ENCODE results near the gene ZSCAN10. TPM values are rescaled to one million over a fixed set of nuclear protein-coding genes. Genes with fewer than 3 reads are reported as not detected.

ZSCAN10 gene
- total RNA-seq, 3 donors from 2014 or later (not counting 1 experiment from before 2014, with no cell fraction given), result 0.65 to 0.96 (median 0.77) TPM

DNA sequence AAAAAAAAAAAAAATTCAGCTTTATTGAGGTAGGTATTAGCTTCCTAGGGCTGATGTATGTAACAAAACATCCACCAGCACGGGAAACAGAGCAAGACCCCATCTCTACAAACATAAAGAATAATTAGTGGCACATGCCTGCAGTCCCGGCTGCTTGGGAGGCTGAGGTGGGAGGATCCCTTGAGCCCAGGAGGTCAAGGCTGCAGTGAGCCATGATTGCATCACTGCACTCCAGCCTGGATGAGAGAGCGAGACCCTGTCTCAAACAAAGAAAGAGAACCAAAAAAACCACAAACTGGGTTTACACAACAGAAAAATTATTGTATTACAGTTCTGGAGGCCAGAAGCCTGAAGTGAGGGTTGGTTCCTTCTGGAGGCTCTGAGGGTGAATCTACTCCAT is 56.7 kb downstream of the ZSCAN10 start:
- no peak for DNase-seq
- H3K9me3 ChIP-seq (ENCODE audit: control insufficient read depth, insufficient read depth, low read length), result no peaks in the 10 kb centered on the region
- H3K27ac Mint-ChIP-seq, result no peak overlapping the region
- H3K27me3 Mint-ChIP-seq (ENCODE audit: low read depth in 2 of 2), result peaks cover 22 to 37% of the 10 kb centered on the region in 2 donors
- no peaks in the 10 kb centered on the region for H3K9me3 Mint-ChIP-seq
- WGBS (ENCODE audit: insufficient coverage), result 86% methylated on average over 1 of the region's 3 CpGs
- intact Hi-C loops (cut with micrococcal nuclease), result no loop called here
- H3K4me3 Mint-ChIP-seq, result no peak overlapping the region
- no peak for ATAC-seq
- peaks cover 11 to 18% of the 10 kb centered on the region in 2 donors for H3K4me1 Mint-ChIP-seq
- TF ChIP-seq, protein P1, sequence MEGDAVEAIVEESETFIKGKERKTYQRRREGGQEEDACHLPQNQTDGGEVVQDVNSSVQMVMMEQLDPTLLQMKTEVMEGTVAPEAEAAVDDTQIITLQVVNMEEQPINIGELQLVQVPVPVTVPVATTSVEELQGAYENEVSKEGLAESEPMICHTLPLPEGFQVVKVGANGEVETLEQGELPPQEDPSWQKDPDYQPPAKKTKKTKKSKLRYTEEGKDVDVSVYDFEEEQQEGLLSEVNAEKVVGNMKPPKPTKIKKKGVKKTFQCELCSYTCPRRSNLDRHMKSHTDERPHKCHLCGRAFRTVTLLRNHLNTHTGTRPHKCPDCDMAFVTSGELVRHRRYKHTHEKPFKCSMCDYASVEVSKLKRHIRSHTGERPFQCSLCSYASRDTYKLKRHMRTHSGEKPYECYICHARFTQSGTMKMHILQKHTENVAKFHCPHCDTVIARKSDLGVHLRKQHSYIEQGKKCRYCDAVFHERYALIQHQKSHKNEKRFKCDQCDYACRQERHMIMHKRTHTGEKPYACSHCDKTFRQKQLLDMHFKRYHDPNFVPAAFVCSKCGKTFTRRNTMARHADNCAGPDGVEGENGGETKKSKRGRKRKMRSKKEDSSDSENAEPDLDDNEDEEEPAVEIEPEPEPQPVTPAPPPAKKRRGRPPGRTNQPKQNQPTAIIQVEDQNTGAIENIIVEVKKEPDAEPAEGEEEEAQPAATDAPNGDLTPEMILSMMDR (IDR thresholded peaks at IDR 0.05), result no peak
- H3K27ac ChIP-seq (ENCODE audit: low read length), result no peak overlapping the region
- H3K27me3 ChIP-seq (ENCODE audit: control insufficient read depth, insufficient read depth, low read length), result peaks cover 54% of the 10 kb centered on the region
- H3K4me1 ChIP-seq (ENCODE audit: control insufficient read depth, insufficient read depth, low read length), result peaks cover 28% of the 10 kb centered on the region
- no peaks in the 10 kb centered on the region for H3K36me3 Mint-ChIP-seq
- no peaks in the 10 kb centered on the region for H3K36me3 ChIP-seq (ENCODE audit: control insufficient read depth, insufficient read depth, low read length)
- H3K4me3 ChIP-seq (ENCODE audit: low read length), result no peak overlapping the region

DNA sequence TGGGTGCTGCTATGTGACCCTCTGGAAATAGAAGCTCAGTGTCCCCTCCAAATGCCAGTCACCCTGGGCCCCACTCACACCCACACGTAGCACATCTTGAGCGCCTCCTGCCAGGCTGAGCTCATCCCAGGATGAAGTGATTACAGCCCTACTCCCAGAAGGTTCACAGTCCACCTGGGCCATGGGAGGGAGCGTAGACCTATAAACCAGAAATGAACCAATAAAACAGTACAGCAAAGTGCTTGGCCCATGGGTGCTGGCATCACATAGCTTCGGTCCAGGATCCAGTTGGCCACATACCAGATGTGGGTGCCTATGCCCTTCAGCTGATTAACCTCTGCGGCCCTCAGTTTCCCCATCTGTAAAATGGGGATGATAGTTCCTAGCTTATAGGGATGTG is 60.2 kb downstream of the ZSCAN10 start:
- ATAC-seq, result no peak
- Histone ChIP-seq H3K27ac (ENCODE audit: low read length) (no peak overlapping the region), H3K36me3 (ENCODE audit: control insufficient read depth, insufficient read depth, low read length) (no peaks in the 10 kb centered on the region), H3K27me3 (ENCODE audit: control insufficient read depth, insufficient read depth, low read length) (peaks cover 57% of the 10 kb centered on the region), H3K9me3 (ENCODE audit: control insufficient read depth, insufficient read depth, low read length) (no peaks in the 10 kb centered on the region), H3K4me1 (ENCODE audit: control insufficient read depth, insufficient read depth, low read length) (peaks cover 13% of the 10 kb centered on the region), H3K4me3 (ENCODE audit: low read length) (no peak overlapping the region)
- Mint-ChIP-seq H3K4me1 (peaks cover 0 to 5% of the 10 kb centered on the region in 2 donors), H3K27ac (no peak overlapping the region), H3K9me3 (no peaks in the 10 kb centered on the region), H3K27me3 (ENCODE audit: low read depth in 2 of 2) (peaks cover 25 to 40% of the 10 kb centered on the region in 2 donors), H3K36me3 (no peaks in the 10 kb centered on the region), H3K4me3 (no peak overlapping the region)
- TF ChIP-seq, protein P1 (IDR thresholded peaks at IDR 0.05), result no peak
- no peak for DNase-seq
- 83% methylated on average over 5 of the region's 5 CpGs for WGBS (ENCODE audit: insufficient coverage)
- intact Hi-C loops (cut with micrococcal nuclease), result no loop called here

Other genes with a start within 250 kb of the ZSCAN10 start
- gene PRSS22, start 241.1 kb downstream of the ZSCAN10 start, total RNA-seq, result 1 to 10 TPM; 1.5 to 7.7 (median 3.3) TPM
- 10 to 100 TPM; 12.0 to 12.7 (median 12.6) TPM for gene FLYWCH2, start 216.1 kb downstream of the ZSCAN10 start, total RNA-seq
- gene FLYWCH1, start 187.4 kb downstream of the ZSCAN10 start, total RNA-seq, result 100 to 1,000 TPM in 2 of 3 donors, 10 to 100 TPM in 1; 85.1 to 148 (median 130) TPM
- gene KREMEN2, start 135.0 kb downstream of the ZSCAN10 start, total RNA-seq, result under 1 TPM in 1 of 3 donors, not detected in 2; 0.16 TPM
- 1 to 10 TPM; 2.9 to 4.4 (median 3.5) TPM for gene PAQR4, start 129.9 kb downstream of the ZSCAN10 start, total RNA-seq
- gene PKMYT1, start 118.8 kb downstream of the ZSCAN10 start, total RNA-seq, result 1 to 10 TPM; 2.6 to 5.9 (median 3.5) TPM
- gene CLDN9, start 86.4 kb downstream of the ZSCAN10 start, total RNA-seq, result under 1 TPM in 2 of 3 donors, not detected in 1; 0.34 to 0.35 TPM
- not detected for gene CLDN6, start 81.1 kb downstream of the ZSCAN10 start, total RNA-seq
- gene TNFRSF12A, start 78.9 kb downstream of the ZSCAN10 start, total RNA-seq, result 1 to 10 TPM; 2.4 to 3.7 (median 3.1) TPM
- gene HCFC1R1, start 75.4 kb downstream of the ZSCAN10 start, total RNA-seq, result 10 to 100 TPM; 15.4 to 21.8 (median 16.0) TPM
- gene THOC6, start 75.3 kb downstream of the ZSCAN10 start, total RNA-seq, result 10 to 100 TPM; 17.1 to 21.5 (median 17.2) TPM
- not detected for gene BICDL2, start 62.4 kb downstream of the ZSCAN10 start, total RNA-seq
- 10 to 100 TPM in 1 of 3 donors, 1 to 10 TPM in 2; 2.0 to 62.2 (median 5.6) TPM for gene MMP25, start 52.7 kb downstream of the ZSCAN10 start, total RNA-seq
- 100 to 1,000 TPM; 305 to 562 (median 319) TPM for gene IL32, start 33.7 kb downstream of the ZSCAN10 start, total RNA-seq
- under 1 TPM in 1 of 3 donors, not detected in 2; 0.16 TPM for gene ZNF205, start 13.3 kb upstream of the ZSCAN10 start, total RNA-seq
- 1 to 10 TPM; 4.8 to 6.8 (median 5.1) TPM for gene ZNF213, start 35.7 kb upstream of the ZSCAN10 start, total RNA-seq
- not detected for gene OR1F1, start 88.9 kb upstream of the ZSCAN10 start, total RNA-seq
- gene ZNF200, start 135.9 kb upstream of the ZSCAN10 start, total RNA-seq, result 10 to 100 TPM in 1 of 3 donors, 1 to 10 TPM in 2; 5.3 to 10.9 (median 5.6) TPM
- gene MEFV, start 157.3 kb upstream of the ZSCAN10 start, total RNA-seq, result 1 to 10 TPM; 2.4 to 6.2 (median 5.4) TPM
- 10 to 100 TPM; 25.7 to 38.8 (median 28.1) TPM for gene ZNF263, start 184.2 kb upstream of the ZSCAN10 start, total RNA-seq
- 1 to 10 TPM; 3.7 to 9.1 (median 3.7) TPM for gene TIGD7, start 206.1 kb upstream of the ZSCAN10 start, total RNA-seq
- gene ZNF75A, start 206.2 kb upstream of the ZSCAN10 start, total RNA-seq, result 10 to 100 TPM; 30.6 to 44.6 (median 39.0) TPM

All from natural killer cell (primary cell).